Adipose tissue (tissue), 3 donors: Measurements from ENCODE around the gene VSTM2A. TPM values are rescaled to one million over a fixed set of nuclear protein-coding genes. Genes with fewer than 3 reads are reported as not detected.

Experiments
- H3K27ac ChIP-seq: one replicate; pipeline ENCODE4 v1.5.1; 2013; ENCODE audit warnings: low read depth, low read length
- WGBS, 3 donors: extraction: QIAGEN DNeasy Blood & Tissue Kit; methylation state at CpG; one replicate each; pipeline ENCODE4 v1.1.7; 2013; 5-methylcytosine and 5-hydroxymethylcytosine counted together
- polyA plus RNA-seq, 3 donors: library from polyadenylated mRNA; stranded (reverse); fragments of 200-250 nt; gene quantifications; one replicate each; pipeline ENCODE4 v1.2.3, GENCODE V29; 2013
- donor health status: healthy with polysubstance abuse.
- donor health status: Bipolar disorder and iron deficiency.
- donor health status: healthy.

VSTM2A gene
- polyA plus RNA-seq, 3 donors = not detected

DNA sequence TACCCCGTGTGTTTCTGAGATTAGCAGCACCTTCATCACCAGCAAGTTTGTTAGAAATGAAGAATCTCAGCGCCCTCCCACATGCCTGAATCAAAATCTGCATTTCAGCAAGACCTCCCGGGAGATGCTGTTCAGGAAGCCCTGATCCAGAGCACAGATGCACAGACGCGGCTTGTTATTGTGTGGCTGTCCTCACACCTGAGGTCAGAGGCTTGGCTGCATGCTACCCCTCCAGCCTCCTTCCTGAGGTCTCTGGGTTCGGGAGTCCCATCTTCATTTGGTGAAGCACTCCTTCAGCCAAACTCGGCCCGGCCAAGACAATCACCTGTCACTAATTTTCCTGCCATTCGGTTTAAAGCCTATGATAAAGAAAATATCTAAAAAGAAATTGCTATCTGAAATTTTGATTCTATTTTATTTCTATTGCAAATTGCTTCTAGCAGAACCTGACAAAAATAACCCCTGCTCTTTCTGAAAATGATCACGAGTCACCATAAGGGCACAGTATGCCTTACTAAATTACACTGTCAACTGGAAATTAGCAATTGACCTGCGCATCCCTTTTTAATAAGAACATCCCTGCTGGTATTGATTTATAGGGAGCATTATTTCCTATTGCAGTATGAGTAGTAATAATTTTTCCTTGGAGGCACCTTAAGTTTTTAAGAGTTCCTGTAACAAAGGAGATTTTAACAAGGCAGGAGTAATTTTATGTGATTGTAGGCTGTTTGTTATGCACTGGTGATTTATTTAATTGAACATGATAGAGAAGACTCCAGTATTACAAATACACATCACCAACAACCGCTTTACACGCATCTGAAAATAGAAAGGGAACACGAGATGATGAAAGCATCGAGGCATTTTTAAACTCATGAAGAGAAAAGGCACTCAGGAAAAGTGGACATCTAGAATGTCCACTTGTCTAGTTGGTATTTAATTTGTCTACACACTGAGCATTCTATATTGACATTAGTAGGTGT, 49.5 kb downstream of the VSTM2A start:
- 72 to 81% (median 80%) methylated on average over 15 of the region's 15 CpGs for WGBS, 3 donors
- H3K27ac ChIP-seq = no peak overlapping the region

DNA sequence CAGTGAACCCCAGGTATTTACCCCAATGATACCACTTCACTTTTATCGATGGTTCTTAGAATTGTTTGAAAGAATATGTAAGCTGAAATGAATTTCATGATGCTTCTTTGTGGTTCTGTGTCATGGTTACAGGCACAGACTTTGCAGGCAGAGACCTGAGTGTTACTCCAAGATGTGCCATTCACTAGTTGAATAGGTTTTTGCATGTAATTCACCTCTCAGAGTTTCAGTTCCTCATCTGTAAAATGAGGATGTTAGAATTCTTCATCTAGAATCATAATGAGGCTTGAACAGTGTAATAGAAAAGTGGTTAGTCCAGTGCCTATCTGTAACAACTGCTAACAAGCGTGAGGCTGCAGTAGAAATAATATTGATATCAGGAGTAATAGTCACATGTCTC, 54.6 kb downstream of the VSTM2A start:
- H3K27ac ChIP-seq = no peak overlapping the region
- WGBS, 3 donors = 80 to 82% (median 81%) methylated on average over 2 of the region's 2 CpGs

DNA sequence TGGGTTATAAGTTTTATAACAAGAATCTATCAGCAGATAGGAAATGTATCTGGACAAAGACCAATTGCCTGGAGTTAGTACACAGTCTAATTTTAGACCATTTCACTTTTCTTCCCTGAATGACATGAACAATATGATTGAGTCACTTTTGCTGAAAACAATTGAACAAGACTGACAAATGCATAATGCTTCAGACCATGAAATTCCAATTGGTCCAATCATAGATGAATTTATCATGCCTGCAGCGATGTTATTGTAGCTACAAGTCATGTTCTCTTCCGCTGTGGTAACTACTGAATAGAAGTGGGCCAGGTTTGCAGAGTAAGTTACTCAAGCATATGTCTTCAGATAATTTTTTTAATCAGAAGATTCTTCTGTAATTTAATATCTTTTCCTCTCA, 73.4 kb downstream of the VSTM2A start:
- 83 to 87% (median 85%) methylated on average over 2 of the region's 2 CpGs for WGBS, 3 donors
- H3K27ac ChIP-seq = no peak overlapping the region

Other genes starting within 250 kb of the VSTM2A start
- 100 to 1,000 TPM; 248 to 454 (median 383) TPM for gene SEC61G, start 216.8 kb downstream of the VSTM2A start, polyA plus RNA-seq